OCI-LY1 (cell line): ENCODE measurements around the gene CFAP97D2.

Source experiments
- H2AFZ ChIP-seq: fragments of 200-600 bp; sonication (generic), shearing (Covaris generic); 2 replicates; pipeline ENCODE4 v1.6.0; 2014; ENCODE audit warnings: antibody characterized with exemption, mild to moderate bottlenecking, low read length
- H3F3A ChIP-seq: fragments of 200-600 bp; sonication (generic), shearing (Covaris generic); 2 replicates; pipeline ENCODE4 v1.6.0; 2014; ENCODE audit warnings: mild to moderate bottlenecking, antibody characterized with exemption, low read length, moderate library complexity; ENCODE audit not compliant: insufficient read depth
- H3K27ac ChIP-seq: fragments of 200-600 bp; sonication (generic); 2 replicates; pipeline ENCODE4 v1.5.1; 2014; ENCODE audit warnings: low read length, mixed run types, mild to moderate bottlenecking, low read depth; ENCODE audit not compliant: poor library complexity, severe bottlenecking
- H3K27me3 ChIP-seq: fragments of 200-600 bp; sonication (generic); 2 replicates; pipeline ENCODE4 v1.6.0; 2014; ENCODE audit warnings: antibody characterized with exemption, mild to moderate bottlenecking, low read length, moderate library complexity; ENCODE audit not compliant: insufficient read depth
- H3K36me3 ChIP-seq: fragments of 200-600 bp; sonication (generic); 2 replicates; pipeline ENCODE4 v1.6.1; 2014; ENCODE audit warnings: mild to moderate bottlenecking, antibody characterized with exemption, low read length, moderate library complexity, mixed read lengths; ENCODE audit not compliant: insufficient read depth
- H3K4me1 ChIP-seq: fragments of 200-600 bp; sonication (generic); 2 replicates; pipeline ENCODE4 v1.5.1; 2014; ENCODE audit warnings: mild to moderate bottlenecking, low read length, moderate library complexity; ENCODE audit not compliant: insufficient read depth, severe bottlenecking
- H3K4me2 ChIP-seq: fragments of 200-600 bp; sonication (generic), shearing (Covaris generic); 2 replicates; pipeline ENCODE4 v1.6.1; 2014; ENCODE audit warnings: low read length
- H3K4me3 ChIP-seq: fragments of 200-600 bp; sonication (generic); 2 replicates; pipeline ENCODE4 v1.5.1; 2014; ENCODE audit warnings: low read length, low read depth, mild to moderate bottlenecking, mixed read lengths; ENCODE audit not compliant: poor library complexity, severe bottlenecking
- H3K79me2 ChIP-seq: fragments of 200-600 bp; shearing (Covaris generic); 2 replicates; pipeline ENCODE4 v1.6.1; 2016; ENCODE audit warnings: mixed run types, low read length, mixed read lengths; ENCODE audit not compliant: insufficient read depth
- H3K9ac ChIP-seq: fragments of 200-600 bp; sonication (generic), shearing (Covaris generic); 2 replicates; pipeline ENCODE4 v1.6.1; 2014; ENCODE audit warnings: mild to moderate bottlenecking, low read length, mixed read lengths
- H3K9me2 ChIP-seq: fragments of 200-600 bp; sonication (generic), shearing (Covaris generic); 2 replicates; pipeline ENCODE4 v1.6.1; 2014; ENCODE audit warnings: low read depth, mild to moderate bottlenecking, low read length, mixed read lengths
- H3K9me3 ChIP-seq: fragments of 200-600 bp; shearing (Covaris generic); 2 replicates; pipeline ENCODE4 v1.6.1; 2014; ENCODE audit warnings: low read length, mixed read lengths
- H4K20me1 ChIP-seq: fragments of 200-600 bp; sonication (generic), shearing (Covaris generic); 2 replicates; pipeline ENCODE4 v1.6.0; 2016; ENCODE audit warnings: mild to moderate bottlenecking, low read length; ENCODE audit not compliant: insufficient read depth
- EZH2 ChIP-seq: fragments of 200-600 bp; sonication (generic), shearing (Covaris generic); IDR thresholded peaks from 2 replicates; pipeline ENCODE4 v1.8.0; 2017; ENCODE audit warnings: borderline replicate concordance, mixed run types, mild to moderate bottlenecking, antibody characterized with exemption, low read length, moderate library complexity, mixed read lengths
- TF ChIP-seq, protein P1 (sequence below): fragments of 200-600 bp; sonication (generic), shearing (Covaris generic); IDR thresholded peaks from 2 replicates; pipeline ENCODE4 v1.5.1; 2017; ENCODE audit warnings: mild to moderate bottlenecking, antibody characterized with exemption, low read length, moderate library complexity, mixed read lengths

Gene CFAP97D2

DNA sequence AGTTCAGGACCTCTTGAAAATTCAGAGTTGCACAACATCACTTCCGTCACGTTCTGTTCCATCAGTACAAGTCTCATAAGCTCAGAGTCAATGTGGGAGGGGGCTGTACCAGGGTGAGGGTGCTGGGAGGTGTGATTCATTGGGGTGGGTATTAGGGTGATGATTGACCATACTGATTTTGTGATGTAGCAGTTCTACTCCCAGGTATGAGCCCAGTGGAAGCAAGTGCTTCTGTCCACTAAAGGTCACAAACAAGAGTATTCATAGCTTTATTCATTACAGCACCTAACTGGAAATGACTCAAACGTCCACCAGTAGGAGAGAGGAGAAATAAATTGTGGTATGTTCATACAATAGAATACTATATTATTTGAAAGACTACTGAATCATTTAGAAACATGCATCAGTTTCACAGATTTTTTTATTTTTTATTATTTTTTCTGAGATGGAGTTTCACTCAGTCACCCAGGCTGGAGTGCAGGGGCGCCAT is 90.3 kb downstream of the CFAP97D2 start:
- Histone ChIP-seq H3K9me2 (no peaks in the 10 kb centered on the region), H3K27ac (no peak overlapping the region), H3K4me2 (no peak overlapping the region), H3K9ac (no peak overlapping the region), H3F3A (no peaks in the 10 kb centered on the region), H3K79me2 (no peaks in the 10 kb centered on the region), H3K4me3 (no peak overlapping the region), H3K36me3 (peaks cover 83% of the 10 kb centered on the region), H2AFZ (no peak overlapping the region), H3K4me1 (no peaks in the 10 kb centered on the region), H3K9me3 (no peaks in the 10 kb centered on the region), H3K27me3 (no peaks in the 10 kb centered on the region), H4K20me1 (no peaks in the 10 kb centered on the region)
- no peak for TF ChIP-seq EZH2
- TF ChIP-seq, protein P1, sequence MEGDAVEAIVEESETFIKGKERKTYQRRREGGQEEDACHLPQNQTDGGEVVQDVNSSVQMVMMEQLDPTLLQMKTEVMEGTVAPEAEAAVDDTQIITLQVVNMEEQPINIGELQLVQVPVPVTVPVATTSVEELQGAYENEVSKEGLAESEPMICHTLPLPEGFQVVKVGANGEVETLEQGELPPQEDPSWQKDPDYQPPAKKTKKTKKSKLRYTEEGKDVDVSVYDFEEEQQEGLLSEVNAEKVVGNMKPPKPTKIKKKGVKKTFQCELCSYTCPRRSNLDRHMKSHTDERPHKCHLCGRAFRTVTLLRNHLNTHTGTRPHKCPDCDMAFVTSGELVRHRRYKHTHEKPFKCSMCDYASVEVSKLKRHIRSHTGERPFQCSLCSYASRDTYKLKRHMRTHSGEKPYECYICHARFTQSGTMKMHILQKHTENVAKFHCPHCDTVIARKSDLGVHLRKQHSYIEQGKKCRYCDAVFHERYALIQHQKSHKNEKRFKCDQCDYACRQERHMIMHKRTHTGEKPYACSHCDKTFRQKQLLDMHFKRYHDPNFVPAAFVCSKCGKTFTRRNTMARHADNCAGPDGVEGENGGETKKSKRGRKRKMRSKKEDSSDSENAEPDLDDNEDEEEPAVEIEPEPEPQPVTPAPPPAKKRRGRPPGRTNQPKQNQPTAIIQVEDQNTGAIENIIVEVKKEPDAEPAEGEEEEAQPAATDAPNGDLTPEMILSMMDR = no peak
